Fibroblast of the aortic adventitia (primary cell): ENCODE measurements around the gene HSD3B7. TPM values are rescaled to one million over a fixed set of nuclear protein-coding genes. Genes with fewer than 3 reads are reported as not detected.
A peak's percentile ranks its signal among the peaks of the same experiment; 100 is the strongest.

Source experiments
- DNase-seq: peaks from one replicate; pipeline ENCODE4 v3.0.0-alpha.2; 2010; ENCODE audit warnings: low read depth
- H3K4me3 ChIP-seq: 2 replicates; pipeline ENCODE4 v1.5.1; 2011; ENCODE audit warnings: low read depth, mild to moderate bottlenecking, control low read depth, low read length, moderate library complexity
- CTCF ChIP-seq: IDR thresholded peaks from 2 replicates; pipeline ENCODE4 v1.5.1; 2011; ENCODE audit warnings: mild to moderate bottlenecking, low read length, control low read depth, inconsistent platforms; ENCODE audit not compliant: insufficient read depth
- total RNA-seq: library from RNA; depleted of rRNA; stranded (reverse); fragments of >200 nt; gene quantifications from 2 replicates; pipeline ENCODE4 v1.2.3, GENCODE V29; 2012; ENCODE audit warnings: low replicate concordance

HSD3B7 gene
- total RNA-seq, 1 donor, result 60.9 TPM

- no peak for TF ChIP-seq CTCF
- H3K4me3 ChIP-seq, result peak overlapping the region; percentile 88
- DNase-seq, result no peak
Measured at GRCh38 chr16:30950516-30951065, 34.4 kb upstream of the HSD3B7 start.

GRCh38 chr16:30951193-30951592 is 33.8 kb upstream of the HSD3B7 start:
- no peak for DNase-seq
- no peak for TF ChIP-seq CTCF
- H3K4me3 ChIP-seq, result no peak overlapping the region

GRCh38 chr16:30951750-30952149 is 33.3 kb upstream of the HSD3B7 start:
- DNase-seq, result peak; percentile 98
- no peak overlapping the region for H3K4me3 ChIP-seq
- no peak for TF ChIP-seq CTCF

GRCh38 chr16:30953111-30953510 is 31.9 kb upstream of the HSD3B7 start:
- no peak overlapping the region for H3K4me3 ChIP-seq
- no peak for DNase-seq
- no peak for TF ChIP-seq CTCF

- peak; percentile 66 for DNase-seq
- no peak overlapping the region for H3K4me3 ChIP-seq
- peak; percentile 73 for TF ChIP-seq CTCF
Measured at GRCh38 chr16:30953511-30954124, 31.4 kb upstream of the HSD3B7 start.

- DNase-seq, result no peak
- no peak overlapping the region for H3K4me3 ChIP-seq
- TF ChIP-seq CTCF, result no peak
Measured at GRCh38 chr16:30954993-30955392, 30.0 kb upstream of the HSD3B7 start.
